LNCaP clone FGC (cell line): ENCODE results near the gene PNP.

Experiments
- DNase-seq: peaks from one replicate; pipeline ENCODE4 v3.0.0-alpha.2; 2011; ENCODE audit warnings: low read depth
- H3K4me3 ChIP-seq: 2 replicates; pipeline ENCODE4 v1.5.1; 2011; ENCODE audit warnings: mild to moderate bottlenecking, low read depth, low read length, control low read depth
- TF ChIP-seq, protein P1 (sequence below): IDR thresholded peaks from 2 replicates; pipeline ENCODE4 v1.5.1; 2012; ENCODE audit warnings: mild to moderate bottlenecking; ENCODE audit not compliant: control insufficient read depth, insufficient read depth; ENCODE audit errors: extremely low read depth

The PNP gene

DNA sequence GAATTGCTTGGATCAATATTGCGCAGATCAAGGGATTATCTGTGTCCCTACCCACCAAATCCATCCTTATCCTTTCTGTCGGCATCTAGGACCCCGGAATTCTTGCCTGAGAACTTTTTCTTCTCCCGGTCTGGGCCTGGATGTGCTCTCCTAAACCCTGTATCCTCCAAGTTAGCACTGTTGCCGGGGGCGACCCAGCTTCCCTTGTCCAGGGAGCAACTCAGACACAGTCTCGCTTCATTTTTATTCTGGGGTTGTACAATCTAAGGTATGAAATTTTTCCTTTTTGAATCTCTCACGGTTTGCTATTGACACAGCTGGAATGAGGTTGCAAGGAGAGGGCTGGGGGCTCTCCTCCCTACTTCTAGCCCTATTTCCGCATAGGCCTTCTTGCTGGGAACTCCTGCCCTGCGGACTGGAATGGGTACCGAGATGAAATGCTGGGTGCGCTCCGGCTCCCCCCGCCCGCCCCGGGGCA lies 403 bp upstream of the PNP start:
- peak overlapping the region; percentile 95 for H3K4me3 ChIP-seq
- no peak for DNase-seq
- TF ChIP-seq, protein P1, sequence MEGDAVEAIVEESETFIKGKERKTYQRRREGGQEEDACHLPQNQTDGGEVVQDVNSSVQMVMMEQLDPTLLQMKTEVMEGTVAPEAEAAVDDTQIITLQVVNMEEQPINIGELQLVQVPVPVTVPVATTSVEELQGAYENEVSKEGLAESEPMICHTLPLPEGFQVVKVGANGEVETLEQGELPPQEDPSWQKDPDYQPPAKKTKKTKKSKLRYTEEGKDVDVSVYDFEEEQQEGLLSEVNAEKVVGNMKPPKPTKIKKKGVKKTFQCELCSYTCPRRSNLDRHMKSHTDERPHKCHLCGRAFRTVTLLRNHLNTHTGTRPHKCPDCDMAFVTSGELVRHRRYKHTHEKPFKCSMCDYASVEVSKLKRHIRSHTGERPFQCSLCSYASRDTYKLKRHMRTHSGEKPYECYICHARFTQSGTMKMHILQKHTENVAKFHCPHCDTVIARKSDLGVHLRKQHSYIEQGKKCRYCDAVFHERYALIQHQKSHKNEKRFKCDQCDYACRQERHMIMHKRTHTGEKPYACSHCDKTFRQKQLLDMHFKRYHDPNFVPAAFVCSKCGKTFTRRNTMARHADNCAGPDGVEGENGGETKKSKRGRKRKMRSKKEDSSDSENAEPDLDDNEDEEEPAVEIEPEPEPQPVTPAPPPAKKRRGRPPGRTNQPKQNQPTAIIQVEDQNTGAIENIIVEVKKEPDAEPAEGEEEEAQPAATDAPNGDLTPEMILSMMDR, result no peak

DNA sequence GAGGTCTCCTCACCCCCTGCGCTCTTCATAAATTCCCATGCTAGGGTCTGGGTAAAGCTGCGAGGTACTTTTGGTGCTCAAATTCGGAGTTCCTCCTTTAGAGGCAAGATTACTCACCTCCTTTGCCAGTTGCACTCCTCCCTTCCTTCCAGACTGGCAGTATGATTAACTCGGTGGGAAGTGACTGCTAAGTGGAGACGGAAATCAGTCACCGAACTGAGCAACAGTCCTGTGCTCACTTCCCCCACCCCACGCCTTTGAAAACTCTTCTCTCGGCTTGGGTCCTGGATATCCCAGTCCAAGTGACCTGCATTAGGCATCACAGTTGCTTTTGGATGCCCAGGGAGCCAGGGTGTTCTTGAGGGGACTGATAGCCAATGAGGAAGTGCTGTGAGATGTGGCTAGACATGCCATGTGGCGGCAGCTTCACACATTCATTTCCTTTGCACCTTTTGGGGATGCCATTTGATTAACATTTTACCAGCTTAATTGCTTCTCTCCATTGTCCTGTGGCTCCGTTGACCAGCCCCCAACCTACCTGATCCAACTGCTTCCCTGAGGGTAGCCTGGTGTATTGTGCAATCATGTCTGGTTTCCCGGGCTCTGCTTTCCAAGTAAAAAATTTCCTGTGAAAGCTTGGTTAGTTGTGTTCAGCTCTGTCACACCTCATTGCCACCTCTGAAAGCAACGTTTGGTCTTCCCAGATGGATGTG lies 840 bp downstream of the PNP start:
- TF ChIP-seq, protein P1, result no peak
- no peak for DNase-seq
- H3K4me3 ChIP-seq, result peak overlapping the region; percentile 95

DNA sequence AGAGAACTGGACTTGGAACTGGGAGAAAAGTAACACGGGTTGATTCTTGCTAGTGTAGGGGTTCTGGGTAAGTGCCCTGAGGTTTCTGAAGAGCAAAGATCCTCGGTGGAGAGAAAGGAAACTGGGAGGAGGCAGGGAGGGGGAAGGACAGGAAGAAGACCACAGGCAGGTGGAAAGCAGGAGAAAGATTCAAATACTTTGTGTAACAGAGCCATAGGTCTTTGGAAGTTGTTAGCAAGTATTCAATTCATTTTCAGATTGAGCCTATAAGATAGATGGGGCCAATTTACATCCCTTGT lies 1.3 kb downstream of the PNP start:
- TF ChIP-seq, protein P1, result no peak
- H3K4me3 ChIP-seq, result peak overlapping the region; percentile 95
- no peak for DNase-seq

DNA sequence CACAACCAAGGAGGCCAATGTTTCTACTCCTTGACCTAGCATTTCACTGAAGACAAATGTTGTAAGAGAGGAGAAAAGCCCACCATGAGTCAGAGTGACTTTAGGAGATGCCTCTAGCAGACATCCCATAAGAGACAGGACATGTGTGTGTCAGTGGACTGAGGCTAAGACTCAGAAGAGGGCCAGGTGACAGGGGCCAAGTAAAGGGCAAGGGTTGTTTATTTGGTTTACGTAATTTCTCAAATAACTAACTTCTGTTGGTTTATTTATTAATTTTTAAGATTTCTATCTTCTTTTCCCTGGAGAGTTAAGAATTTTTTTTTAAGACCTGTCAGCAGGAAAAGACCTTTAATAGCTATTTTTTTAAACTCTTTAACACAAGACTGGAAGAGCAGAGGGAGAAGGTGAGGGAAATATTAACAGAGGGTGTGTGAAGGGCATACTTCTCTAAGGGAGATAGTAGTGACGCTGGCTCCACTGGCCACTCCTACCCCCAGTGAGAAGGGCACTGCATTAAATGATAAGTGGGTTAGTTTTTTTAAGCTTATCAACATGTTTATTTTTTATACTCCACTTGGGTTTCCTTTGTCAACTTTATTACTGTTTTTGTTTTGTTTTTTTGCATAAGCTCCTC lies 3.4 kb downstream of the PNP start:
- TF ChIP-seq, protein P1, result no peak
- H3K4me3 ChIP-seq, result no peak overlapping the region

DNA sequence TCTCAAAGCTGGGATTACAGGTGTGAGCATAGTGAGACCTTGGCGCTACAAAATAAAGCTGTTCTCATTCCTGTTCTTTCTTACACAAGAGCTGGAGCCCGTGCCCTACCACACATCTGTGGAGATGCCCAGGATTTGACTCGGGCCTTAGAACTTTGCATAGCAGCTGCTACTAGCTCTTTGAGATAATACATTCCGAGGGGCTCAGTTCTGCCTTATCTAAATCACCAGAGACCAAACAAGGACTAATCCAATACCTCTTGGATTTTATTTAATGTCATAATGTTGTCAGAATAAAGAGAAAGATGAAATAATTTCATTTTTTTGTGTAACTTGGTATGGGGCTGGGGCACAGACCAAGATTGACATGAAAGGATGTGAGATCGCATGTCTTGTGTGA lies 7.6 kb downstream of the PNP start:
- H3K4me3 ChIP-seq, result no peak overlapping the region
- TF ChIP-seq, protein P1, result no peak
- no peak for DNase-seq

More for the DNA sequence above, 3.4 kb downstream of the PNP start:
- no peak for DNase-seq

DNA sequence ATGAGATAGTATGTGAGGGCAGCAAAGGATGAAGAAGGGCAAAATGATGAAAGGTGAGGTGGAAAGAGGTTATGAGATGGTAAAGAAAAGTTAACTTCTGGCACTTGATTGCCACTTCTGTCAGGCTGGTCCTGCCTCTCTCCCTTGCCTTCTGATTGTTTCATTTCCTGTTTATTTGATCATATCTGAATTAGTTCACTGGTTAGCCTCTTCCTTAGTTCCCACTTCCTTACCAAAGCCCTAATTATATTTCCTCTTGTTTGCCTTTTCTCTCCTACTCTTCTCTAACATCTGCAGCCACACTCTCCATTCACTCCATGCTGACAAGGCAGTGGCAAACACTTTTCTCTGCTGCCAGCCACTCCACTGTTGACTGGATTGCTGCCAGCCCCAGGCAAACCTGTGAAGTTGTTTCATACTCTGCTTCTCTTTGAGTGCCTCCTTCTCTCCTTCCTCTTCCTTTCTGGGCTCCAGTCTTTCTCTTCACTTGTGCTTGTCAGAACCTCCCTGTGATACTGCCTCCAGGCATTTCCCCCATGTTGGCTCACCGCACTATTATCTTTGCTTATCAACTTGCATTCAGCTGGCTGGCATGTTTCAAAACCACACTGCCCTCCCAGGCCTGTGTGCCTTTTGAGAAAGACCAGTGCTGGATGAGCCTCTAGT lies 8.1 kb downstream of the PNP start:
- TF ChIP-seq, protein P1, result no peak
- DNase-seq, result no peak
- no peak overlapping the region for H3K4me3 ChIP-seq
